ENCODE measurements around the gene SLC13A3.

DNA sequence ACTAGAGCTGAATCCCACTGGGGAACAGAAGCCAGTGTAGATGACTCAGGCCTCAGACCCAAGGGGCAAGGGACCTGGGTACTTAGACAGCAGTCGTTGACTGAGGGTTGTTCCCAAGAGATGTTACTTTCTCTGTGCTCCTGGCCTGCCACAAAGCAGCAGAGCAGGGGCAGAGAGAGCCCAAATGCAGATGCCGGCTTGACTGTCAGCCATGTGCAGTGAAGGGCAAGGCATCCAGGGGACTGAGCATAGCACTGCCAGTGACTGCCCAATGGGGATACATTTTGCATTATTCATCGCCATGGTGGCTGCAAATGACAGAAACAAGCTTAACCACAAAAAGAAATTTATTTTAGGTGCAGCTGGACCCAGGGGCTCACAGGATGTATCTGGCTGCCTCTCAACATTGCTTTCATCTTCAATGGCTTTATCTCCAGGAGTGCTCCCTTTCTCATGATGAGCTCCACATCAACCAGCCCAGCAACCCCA is 45.6 kb upstream of the SLC13A3 start:
- no peak for TF ChIP-seq CTCF (conservative IDR thresholded peaks at IDR 0.05; ENCODE audit: low read depth, low read length)
- no peak for TF ChIP-seq POLR2A (IDR thresholded peaks at IDR 0.05; ENCODE audit: low read depth, low read length)
- TF ChIP-seq RFX5 (IDR thresholded peaks at IDR 0.05; ENCODE audit: low read depth, low read length), result no peak
- TF ChIP-seq USF2 (IDR thresholded peaks at IDR 0.05; ENCODE audit: low read depth, low read length), result no peak
- no peak for TF ChIP-seq CHD1 (IDR thresholded peaks at IDR 0.05; ENCODE audit: low read depth, low read length)
- no peak for TF ChIP-seq MAFK (IDR thresholded peaks at IDR 0.05; ENCODE audit: low read depth, low read length)
- TF ChIP-seq SMC3 (IDR thresholded peaks at IDR 0.05; ENCODE audit: low read depth, low read length), result no peak
- no peak for TF ChIP-seq CEBPB (IDR thresholded peaks at IDR 0.05; ENCODE audit: low read depth, low read length)
- no peak for TF ChIP-seq FOS (IDR thresholded peaks at IDR 0.05; ENCODE audit: low read depth, low read length)
